Activated CD4-positive, CD25-positive, alpha-beta regulatory T cell (primary cell): ENCODE data around the gene ZDHHC18.
"Not testable (repeated sequence)": the region's sequence is repeated elsewhere in the genome, so short reads cannot be mapped to it uniquely, and the experiment has no call there.

ENCODE experiments used
- DNase-seq, 4 experiments: peaks; one replicate each; lab custom pipeline; 2025; lab: John Stamatoyannopoulos, UW

The ZDHHC18 gene

DNA sequence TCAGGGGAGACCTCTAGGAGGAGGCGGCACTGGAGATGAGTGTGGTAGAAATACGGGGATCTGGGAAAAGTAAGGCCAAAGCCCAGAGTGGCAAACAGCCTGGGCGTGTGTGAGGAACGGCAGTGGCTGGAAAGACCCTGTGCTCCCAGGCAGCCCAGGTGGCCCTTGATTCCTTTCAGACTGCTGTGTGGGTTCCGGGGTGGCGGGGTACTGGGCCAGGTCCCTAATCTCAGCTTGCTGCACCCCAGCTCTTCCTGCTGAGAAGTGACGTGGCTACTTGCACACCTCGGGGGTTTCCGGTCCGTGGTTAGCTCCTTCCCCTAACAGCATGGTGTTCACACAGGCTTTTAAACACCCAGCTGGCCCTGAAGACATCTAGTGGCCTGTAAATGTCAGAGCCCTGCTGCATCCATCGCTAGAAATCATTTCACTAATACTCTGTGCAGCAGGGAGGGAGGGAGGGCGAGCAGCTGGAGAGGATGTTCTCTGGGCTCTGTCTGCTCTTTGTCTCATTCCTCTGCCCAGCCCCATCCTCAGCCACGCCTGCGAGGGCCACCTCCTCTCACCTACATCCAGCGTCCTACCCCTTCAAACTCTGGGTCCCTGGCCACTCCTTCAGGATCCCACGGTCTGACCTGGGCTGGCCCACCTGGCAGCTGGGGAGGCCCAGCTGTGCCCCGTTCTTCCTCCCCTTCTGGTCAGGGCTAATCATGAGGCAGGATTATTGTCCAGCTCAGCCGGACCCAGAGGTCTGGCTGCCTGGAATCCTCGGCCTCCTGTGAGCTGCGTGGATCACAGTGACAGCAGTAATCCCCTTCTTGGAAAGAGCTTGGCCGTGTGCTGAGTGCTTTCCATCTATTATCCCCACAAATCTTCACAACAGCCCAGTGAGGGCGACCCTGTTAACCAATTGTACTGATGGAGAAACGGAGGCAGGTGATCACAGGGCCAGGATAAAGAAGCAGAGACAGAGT is 7.2 kb downstream of the ZDHHC18 start:
- peak; percentile 39 to 79 (median 70) for DNase-seq

DNA sequence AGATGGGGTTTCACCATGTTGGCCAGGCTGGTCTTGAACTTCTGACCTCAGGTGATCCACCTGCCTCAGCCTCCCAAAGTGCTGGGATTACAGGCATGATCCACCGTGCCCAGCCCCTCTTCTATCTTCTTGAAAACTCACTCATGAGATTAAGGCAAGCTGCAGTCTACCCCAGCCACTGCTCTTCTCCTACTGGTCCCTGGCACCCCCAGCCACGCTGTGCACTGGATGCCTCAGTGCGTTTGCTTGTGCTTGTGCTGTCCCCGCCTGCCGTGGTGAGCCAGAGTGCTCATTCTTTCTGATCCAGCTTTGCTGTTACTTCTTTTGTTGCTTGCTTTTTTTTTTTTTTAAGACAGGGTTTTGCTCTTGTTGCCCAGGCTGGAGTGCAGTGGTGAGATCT is 11.2 kb downstream of the ZDHHC18 start:
- not testable (repeated sequence) for DNase-seq

DNA sequence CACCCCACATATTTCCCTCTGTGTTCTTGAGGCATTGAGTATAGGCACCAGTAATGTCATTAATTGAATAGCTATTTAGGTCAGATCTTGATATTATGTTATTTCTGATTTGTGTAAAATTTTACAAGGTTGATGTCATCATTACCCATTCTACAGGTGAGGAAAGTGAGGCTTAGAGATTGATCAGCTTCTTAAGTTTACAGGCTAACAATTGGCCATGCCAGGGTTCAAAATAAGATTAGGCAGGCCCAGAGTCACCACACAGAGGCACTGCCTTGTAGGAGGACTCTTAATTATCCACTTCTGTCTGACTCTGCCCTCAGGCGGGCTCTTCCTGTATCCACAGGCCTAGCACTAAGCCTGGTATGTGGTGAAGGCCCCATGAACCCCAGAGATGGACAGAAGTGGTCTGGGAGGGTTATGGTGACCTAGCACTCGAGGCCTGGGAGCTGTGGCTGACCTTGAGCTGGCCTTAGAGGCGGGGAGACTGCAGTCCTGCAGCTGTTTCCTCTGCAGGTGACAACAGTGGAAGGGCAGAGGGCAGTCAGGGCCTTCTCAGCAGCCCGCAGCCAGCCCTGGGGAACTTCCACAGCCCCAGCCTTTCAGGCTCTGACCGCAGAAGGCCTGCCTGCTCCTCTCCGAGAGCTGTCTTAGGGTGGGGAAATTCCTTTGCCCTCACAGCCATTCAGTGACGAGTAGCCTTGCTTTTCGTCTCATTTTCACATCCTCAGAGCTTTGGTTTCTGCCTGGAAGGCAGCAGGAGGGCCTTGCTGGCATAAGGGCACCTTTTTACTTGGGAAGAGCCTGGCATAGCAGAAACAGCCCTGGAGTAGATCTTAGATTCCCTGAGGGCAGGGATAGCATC is 12.2 kb downstream of the ZDHHC18 start:
- DNase-seq: peak in 2 of 4 experiments; percentile 21 to 30

DNA sequence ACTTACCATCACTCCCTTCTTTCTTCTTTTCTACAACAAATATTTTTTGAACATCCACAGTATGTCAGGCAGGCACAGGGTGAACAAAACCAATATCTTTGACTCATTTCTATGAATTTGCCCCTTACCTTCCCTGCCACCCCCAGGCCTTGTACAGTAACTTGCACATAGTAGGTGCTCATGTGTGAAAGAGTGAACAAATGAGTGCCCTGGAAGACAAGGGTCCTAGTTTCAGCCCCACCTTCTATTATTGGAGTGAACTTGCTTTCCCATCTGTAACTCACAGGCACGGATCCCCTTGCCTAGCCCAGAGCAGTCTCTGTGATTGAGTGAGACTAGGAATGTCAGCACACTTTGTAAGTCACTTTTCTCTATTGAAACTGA is 12.8 kb downstream of the ZDHHC18 start:
- DNase-seq: no peak

DNA sequence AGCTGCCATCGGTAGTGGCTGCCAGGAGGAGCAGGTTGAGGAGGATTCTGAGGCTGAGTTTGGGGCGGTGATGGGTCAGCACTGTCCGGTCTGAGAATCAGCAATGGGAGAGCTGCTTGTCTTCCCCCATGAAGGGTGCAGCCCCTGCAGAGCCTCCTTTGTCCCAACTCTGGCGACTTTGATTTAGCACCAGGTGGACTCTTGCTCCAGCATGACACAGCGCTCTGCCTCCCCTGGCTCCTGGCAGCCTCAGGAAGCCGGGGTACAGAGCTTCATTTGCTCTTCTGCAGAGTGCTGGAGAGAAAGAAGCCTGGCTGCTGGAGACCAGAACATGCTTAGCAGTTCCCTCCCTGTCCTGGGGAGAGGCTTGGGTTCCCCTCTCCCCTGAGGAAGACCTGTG is 13.3 kb downstream of the ZDHHC18 start:
- DNase-seq: no peak

DNA sequence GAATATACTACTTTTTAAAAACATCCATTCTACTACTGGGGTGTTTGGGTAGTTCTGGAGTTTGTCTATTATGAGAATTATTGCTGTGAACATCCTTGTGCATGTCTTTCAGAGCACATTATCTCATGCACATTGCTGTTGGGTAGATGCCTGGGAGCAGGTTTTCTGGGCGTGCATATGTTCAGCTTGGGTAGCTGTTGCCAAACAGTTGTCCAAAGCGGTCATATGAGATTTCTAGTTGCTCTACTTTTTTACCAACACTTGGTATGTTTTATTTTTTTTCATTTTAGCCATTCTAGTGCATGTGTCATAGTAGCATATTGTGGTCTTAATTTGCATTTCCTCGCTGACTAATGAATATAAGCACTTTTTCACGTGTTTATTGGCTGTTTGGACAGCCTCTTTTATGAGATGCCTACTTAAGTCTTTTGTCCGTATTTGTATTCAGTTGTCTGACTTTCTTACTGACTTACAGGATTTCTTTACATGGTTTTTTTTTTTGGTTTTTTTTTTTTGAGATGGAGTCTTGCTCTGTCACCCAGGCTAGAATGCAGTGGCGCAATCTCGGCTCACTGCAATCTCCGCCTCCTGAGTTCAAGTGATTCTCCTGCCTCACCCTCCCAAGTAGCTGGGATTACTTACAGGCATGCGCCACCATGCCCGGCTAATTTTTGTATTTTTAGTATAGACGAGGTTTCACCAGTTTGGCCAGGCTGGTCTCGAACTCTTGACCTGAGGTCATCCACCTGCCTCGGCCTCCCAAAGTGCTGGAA is 18.1 kb downstream of the ZDHHC18 start:
- DNase-seq: no peak

DNA sequence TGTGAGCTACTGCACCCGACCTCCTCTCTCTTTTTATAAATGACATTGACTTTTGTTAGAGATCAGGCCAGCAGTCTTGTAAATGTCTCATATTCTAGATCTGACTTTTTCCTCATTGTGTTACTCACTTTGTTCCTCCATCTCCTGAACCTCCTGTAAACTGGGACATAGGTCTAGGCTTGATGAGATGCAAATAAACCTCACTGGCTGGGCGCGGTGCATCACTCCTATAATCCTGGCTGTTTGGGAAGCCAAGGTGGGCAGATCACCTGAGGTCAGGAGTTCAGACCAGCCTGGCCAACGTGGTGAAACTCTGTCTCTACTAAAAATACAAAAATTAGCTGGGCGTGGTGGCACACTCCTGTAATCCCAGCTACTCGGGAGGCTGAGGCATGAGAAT is 21.3 kb downstream of the ZDHHC18 start:
- DNase-seq: not testable (repeated sequence)

DNA sequence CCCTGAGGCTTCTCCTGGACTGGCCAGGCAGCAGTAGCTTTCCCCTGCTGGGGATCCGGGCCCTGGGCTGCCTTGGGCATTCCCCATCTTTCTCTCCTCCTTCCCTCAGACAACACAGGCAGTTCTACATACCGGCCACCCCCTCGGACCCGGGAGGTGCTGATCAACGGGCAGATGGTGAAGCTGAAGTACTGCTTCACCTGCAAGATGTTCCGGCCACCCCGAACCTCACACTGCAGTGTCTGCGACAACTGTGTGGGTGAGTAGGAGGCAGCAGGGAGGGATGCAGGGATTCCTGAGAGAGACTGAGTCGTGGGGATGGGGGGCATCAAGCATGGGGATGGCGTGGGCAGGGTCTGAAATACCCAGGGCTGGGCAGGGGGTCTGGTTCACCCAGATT is 22.0 kb downstream of the ZDHHC18 start:
- DNase-seq: no peak

DNA sequence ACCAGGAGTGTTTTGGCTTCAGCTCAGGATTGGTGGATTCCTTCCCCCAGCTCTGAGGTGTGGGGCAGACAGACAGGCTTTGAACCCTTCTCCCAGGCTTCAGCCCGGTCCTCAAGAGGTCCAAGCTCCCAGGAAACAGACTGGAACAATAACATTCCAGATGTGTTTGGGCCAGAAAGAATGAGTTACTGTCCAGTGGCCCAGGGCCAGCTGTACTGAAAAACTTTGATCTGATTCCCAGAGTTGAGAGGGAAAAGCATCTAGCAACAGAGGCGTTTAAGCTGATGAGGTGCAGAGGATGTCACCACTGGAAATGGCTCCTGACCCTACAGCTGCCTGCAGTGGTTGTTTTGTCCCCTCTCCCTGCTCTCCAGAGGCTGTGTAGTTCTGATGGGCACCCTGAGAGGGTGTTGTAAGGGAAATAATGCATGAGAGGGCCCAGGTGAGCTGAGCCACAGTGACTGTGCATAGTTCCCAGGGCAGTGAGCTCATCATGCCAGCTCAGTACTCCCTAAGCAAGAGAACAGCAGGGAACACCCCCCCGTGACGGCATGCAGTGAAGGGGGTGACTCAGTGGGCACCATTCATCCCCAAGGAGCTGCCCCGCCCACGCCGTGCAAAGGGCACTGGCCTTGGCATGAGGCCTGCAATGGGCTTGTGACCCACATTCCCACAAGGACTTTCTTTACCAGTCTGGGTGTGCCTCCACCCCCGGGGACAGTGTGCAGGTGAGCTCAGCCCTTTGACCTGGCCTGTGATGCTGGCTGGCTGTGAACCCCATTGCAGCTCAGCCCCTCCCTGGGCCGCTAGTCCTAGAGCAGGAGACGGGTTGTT is 22.7 kb downstream of the ZDHHC18 start:
- no peak for DNase-seq

DNA sequence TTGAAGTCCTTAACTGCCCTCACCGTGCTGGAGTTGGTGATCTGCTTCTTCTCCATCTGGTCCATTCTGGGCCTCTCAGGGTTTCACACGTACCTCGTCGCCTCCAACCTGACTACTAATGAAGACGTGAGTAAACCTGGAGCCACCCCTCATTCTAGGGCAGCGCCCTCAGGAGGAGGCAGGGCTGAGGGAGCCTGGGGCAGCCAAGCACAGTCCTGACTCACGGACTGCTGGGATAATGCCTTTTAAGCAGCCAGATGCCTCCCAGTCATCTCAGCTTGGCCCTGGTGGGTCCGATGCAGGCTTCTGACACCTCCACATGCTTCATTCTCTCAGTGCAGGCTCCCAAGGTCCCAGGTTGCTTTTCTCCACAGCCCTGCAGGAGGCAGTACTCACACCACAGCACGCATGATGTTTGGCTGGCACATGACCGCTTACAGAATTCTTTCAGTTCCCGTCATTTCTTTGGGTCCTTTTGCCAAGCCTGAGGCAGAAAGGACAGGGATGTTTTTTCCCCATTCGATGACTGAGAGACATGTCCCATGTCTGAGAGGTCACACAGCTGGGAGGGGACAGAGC is 24.7 kb downstream of the ZDHHC18 start:
- no peak for DNase-seq

DNA sequence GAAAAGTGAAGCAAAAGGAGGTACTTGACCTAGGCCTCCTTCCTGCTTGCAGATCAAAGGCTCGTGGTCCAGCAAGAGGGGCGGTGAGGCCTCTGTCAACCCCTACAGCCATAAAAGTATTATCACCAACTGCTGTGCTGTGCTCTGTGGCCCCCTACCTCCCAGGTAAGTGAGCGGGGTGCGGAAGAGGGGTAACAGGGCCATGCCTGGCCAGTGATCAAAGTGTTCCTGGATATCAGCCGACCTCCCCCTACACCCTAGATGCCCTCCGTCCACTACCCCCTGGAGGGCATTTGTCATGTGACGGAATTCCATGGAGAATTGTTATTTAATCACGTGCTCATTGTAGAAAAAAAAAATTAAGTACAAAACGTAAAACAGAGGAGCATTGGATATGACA is 26.2 kb downstream of the ZDHHC18 start:
- DNase-seq: no peak

DNA sequence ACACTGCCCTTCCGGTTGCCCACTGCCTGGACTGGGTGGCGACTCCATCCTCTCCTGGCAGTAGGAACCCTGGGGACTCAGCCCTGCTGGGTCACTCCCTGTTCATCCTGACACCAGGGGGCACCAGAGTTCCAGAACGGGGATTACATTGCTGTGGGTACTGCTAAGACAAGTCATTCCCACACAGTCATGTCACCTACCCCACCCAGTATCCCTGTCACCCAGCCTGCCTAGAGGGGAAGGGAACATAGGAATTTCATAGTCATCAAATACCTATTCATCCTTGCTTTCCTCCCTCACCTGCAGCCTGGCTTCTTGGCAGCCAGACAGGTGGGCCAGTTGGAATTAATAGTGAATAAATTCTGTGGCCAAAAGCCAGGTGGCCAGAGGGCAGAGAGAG is 26.7 kb downstream of the ZDHHC18 start:
- peak; percentile 58 to 69 (median 63) for DNase-seq

DNA sequence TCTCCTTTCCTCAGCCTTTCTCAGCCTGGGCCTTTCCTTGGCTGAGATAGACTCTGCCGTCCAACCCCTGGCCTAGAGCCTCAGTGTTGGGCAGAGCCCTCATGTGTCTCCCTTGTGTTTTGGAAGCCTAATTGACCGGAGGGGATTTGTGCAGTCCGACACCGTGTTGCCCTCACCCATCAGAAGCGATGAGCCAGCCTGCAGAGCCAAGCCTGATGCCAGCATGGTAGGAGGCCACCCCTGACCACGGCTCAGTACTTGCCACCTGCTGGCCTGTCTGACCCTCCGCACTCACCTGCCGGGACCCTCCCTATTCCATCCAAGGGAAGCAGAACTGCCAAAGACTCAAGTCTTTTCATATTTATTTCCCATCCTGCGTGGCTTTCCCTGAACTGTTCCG is 27.1 kb downstream of the ZDHHC18 start:
- no peak for DNase-seq

DNA sequence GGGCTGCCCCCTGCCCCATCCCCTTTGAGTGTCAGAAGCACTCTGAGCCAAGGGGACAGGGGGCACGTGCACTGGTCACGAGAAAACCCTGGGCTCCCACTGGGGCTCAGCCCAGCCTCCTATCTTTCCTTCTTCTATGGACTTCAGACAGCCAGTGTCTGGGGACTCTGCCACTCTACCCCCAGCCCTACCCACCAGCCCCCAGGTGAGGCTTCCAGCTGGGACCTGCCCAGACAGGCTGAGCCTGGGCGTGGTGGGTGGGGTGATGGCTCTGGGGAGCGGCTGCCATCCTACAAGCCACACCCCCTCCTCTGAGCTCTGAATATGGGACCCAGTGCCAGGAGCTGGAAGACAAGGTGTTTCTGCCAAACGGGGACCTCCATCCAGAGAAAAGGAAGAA is 28.4 kb downstream of the ZDHHC18 start:
- no peak for DNase-seq

DNA sequence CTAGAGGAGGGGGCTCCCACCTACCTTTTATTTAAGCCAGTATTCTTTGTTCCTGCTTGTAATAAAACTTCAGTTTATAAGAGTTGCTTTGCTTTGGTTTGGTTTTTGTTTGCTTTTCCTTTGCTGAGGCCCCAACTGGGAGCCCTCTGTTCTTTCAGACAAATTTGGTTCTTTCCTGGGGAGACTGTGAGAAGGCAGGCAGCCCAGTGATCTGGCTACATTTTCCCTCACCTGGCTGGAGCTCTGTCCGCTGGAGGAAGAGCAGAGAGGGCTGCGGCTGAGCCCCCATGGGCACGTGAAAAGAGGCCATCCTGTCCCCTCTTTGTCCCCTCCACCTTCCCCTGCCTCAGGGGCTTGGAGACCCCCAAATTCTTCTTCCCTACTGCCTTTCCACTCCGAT is 29.1 kb downstream of the ZDHHC18 start:
- no peak for DNase-seq

DNA sequence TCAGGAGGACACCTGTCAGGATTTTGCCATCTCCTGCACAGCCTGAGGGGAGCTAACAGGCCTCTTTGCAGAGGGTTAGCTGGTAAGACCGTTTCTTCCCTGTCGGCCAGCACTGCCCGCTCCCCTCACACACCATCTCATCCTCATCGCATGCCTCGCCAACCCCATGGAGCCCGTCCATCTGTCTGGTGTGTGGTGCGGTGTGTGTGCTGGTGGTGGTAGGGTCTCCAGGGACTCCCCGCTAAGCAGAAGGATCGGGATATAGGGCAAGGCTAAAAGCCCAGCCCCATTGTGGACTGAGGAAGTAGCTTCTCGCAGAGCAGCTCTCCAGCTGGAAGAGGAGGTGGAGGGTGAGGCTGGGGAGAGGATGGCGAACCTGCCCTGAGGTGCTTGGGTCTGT is 29.7 kb downstream of the ZDHHC18 start:
- DNase-seq: no peak

DNA sequence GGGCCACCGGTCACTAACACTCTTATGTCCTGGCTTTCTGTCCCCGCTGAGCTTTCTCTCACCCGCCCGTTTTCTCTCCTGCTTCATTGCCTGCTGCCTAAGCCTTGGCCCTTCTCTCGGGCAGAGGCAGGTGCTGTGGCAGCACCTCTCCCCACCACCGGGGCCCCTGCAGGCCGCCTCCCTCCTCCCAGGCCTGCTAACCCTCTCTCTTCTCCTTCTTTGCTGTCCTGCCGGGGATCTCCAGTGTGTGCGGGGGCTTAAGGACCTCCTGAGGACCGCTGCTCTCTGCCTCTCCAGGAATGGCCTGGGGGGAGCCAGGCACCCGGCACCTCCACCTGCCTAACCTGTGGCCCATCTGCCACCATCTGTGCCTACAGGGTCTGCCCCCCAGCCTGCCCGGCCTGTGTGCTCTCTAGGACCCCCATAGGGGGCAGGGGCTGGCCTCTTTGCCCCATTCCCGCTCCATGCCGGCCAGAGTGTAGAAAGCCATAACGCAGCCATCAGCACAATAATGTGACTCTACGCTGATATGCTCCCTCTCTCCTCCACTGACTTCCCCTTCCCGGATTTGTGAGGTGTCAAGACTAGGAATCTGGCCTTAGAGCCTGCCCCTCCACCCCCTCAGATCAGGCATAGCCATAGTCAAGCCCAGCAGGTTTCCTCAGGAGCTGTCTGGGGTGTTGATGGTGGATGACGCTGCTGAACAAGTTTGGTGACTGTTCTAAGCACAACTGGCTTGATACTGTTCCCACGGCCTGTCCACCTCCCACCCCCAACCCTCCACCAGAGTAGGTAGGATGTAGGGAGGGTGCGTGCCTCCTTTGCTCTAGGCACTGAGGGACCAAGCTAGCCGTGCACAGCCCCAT is 30.3 kb downstream of the ZDHHC18 start:
- DNase-seq: no peak

DNA sequence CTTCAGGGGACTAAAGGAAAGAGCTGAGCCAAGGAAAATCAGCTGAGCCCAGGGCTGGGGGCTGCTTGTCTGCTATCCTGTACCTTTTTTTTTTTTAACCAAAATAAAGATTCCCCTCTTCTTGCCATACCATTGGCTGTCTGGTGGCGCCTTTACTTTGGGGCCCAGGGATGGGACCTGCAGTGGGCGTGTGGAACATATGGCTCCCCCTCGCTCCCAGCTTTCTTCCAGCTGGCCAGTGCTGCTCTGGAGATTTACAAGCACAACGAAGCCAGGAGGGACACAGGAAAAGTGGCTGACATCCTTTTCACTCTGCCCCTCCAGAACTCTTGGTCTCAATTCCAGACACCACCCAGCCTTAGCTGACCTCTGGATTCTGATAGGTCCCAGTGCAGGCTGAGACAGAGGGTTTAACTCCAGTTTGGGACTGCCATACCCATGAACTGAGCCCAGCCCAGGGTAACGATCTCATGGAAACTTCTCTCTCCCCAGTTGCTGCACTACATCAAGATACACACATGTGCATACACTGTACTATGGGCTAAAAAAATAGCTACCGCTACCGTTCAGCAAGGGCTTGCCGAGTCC is 31.1 kb downstream of the ZDHHC18 start:
- no peak for DNase-seq

DNA sequence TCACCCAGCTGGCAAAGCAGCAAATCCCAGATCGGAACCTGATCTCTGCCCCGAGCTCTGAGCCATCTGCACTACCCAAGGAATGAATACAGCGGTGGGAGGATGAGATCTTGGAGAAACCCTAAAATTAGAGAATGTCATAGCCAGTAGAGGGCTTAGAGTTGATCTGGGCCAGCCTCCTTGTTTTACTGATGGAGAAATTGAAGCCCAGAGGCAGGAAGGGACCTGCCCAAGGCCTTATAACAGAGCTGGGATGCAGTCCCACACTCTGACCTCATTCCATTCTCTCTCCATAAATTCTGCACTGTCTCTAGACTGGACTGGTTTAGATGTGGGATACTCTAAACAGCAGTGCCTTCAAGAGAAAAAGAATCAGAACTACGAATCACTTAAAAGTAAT is 31.7 kb downstream of the ZDHHC18 start:
- no peak for DNase-seq
